Subcutaneous adipose tissue (tissue), 4 donors: Measurements from ENCODE around the gene SPRR5. TPM values are rescaled to one million over a fixed set of nuclear protein-coding genes. Genes with fewer than 3 reads are reported as not detected.

Source experiments
- CTCF ChIP-seq: fragments of 450-650 bp; IDR thresholded peaks from one replicate; pipeline ENCODE4 v1.5.1; 2016; ENCODE audit warnings: low read depth, mild to moderate bottlenecking, control low read depth, antibody characterized with exemption, moderate library complexity
- total RNA-seq, 4 donors: library from RNA; depleted of rRNA; stranded (reverse); fragments of >200 nt; gene quantifications; one replicate each; pipeline ENCODE4 v1.1.0, GENCODE V29; 2016

The SPRR5 gene
- total RNA-seq, 4 donors from 2014 or later, result not detected

- no peak for TF ChIP-seq CTCF
Measured at GRCh38 chr1:152982076-152982475, 35.1 kb downstream of the SPRR5 start.

GRCh38 chr1:152983234-152983633, 36.2 kb downstream of the SPRR5 start:
- no peak for TF ChIP-seq CTCF

- TF ChIP-seq CTCF, result no peak
Measured at GRCh38 chr1:152983743-152984142, 36.7 kb downstream of the SPRR5 start, which contains the start of gene SPRR1A. SPRR1A (plus strand) TSS chr1:152984081; CDS start chr1:152985231, 1,150 bp downstream.

GRCh38 chr1:152986578-152986977, 39.6 kb downstream of the SPRR5 start:
- TF ChIP-seq CTCF, result no peak

DNA sequence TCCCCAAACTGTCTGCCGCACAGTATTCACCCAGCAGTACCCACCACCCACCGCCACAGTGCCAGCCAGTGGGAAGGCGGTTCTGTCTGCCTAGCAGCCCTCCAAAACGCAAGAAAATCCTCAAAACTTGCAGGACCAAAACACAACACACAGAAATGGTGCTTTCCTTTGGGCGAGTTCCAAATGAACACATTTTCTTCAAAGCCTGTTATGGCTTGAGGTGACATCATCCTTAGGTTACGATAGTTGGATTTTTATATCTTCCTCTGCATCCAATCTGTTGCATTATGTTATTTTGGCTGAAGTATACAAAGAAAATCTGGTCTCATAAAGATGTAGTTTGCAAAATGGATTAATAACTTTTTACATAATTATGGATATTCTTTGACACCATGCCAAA, 46.2 kb downstream of the SPRR5 start:
- no peak for TF ChIP-seq CTCF

- TF ChIP-seq CTCF, result no peak
Measured at GRCh38 chr1:152995842-152996241, 48.8 kb downstream of the SPRR5 start.

DNA sequence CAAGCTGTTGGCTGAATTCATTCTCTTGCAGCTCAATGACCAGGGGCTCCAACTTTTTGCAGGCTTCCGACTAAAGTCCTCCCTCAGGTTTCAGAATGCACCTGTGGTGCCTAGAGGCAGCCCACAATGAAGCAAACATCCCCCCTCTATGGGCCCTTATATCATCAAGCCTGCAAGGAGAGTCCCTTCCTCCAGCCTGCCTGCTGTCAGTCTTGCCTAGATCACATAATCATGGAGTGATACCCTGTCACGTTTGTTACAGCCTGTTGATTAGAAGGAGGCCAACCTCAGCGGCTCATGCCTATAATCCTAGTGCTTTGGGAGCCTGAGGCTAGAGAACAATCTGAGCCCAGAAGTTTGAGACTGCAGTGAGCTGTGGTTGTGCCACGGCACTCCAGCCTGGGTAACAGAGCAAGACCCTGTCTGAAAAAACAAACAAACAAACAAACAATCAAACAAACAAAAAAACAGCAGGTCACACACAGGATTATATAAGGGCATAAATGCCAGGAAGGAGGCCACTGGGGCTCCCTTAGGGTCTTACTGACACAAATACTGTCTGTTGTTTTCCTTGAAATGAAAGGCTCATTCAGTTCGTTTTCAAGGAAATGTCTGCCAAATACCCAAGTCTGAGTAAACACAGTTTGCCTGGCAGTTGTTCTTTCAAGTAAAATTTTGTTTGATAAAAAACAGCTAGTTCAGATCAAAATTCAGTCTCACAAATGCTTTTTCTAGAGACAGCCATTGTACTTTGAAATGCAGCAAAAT, 49.8 kb downstream of the SPRR5 start:
- no peak for TF ChIP-seq CTCF
